Ascending aorta (tissue), 2 donors: ENCODE results near the gene TSHZ1. TPM values are rescaled to one million over a fixed set of nuclear protein-coding genes. Genes with fewer than 3 reads are reported as not detected.

Experiments used
- DNase-seq, 2 donors: peaks; one replicate each; pipeline ENCODE4 v3.0.0-alpha.2; 2019; ENCODE audit warnings: low spot score in 2 of 2
- H3K27ac ChIP-seq, 2 donors: fragments of 200-600 bp; sonication (generic); one replicate each; pipeline ENCODE4 v1.5.1; 2016 to 2017; ENCODE audit warnings: mild to moderate bottlenecking in 1 of 2
- H3K27me3 ChIP-seq: fragments of 200-600 bp; sonication (generic); one replicate; pipeline ENCODE4 v1.5.1; 2017
- H3K36me3 ChIP-seq, 2 donors: fragments of 200-600 bp; sonication (generic); one replicate each; pipeline ENCODE4 v1.5.1; 2016
- H3K4me1 ChIP-seq, 2 donors: fragments of 200-600 bp; sonication (generic); one replicate each; pipeline ENCODE4 v1.5.1; 2016 to 2017; ENCODE audit warnings: mild to moderate bottlenecking in 1 of 2
- H3K4me3 ChIP-seq, 2 donors: fragments of 200-600 bp; sonication (generic); one replicate each; pipeline ENCODE4 v1.5.1; 2016 to 2017; ENCODE audit warnings: mild to moderate bottlenecking in 1 of 2
- H3K9me3 ChIP-seq, 2 donors: fragments of 200-600 bp; sonication (generic); one replicate each; pipeline ENCODE4 v1.5.1; 2016
- intact Hi-C: fragments of 100-400 bp; cut with DNase I; formaldehyde crosslinking; loops from one replicate; pipeline ENCODE4 v1.15.1; 2023
- total RNA-seq: library from RNA; depleted of rRNA; stranded (reverse); fragments of >200 nt; gene quantifications from one replicate; pipeline ENCODE4 v1.1.0, GENCODE V29; 2016
- TF ChIP-seq, protein P1 (sequence below), 3 experiments: fragments of 200-600 bp in 2 of 3; fragments of 450-650 bp in 1 of 3; sonication (generic) in 2 of 3; IDR thresholded peaks; one replicate each; pipeline ENCODE4 v1.5.1; 2016 to 2019; ENCODE audit warnings: antibody characterized with exemption in 3 of 3, mild to moderate bottlenecking in 1 of 3, moderate library complexity in 1 of 3

The TSHZ1 gene
- total RNA-seq, 1 donor from 2014 or later = 13.3 TPM

DNA sequence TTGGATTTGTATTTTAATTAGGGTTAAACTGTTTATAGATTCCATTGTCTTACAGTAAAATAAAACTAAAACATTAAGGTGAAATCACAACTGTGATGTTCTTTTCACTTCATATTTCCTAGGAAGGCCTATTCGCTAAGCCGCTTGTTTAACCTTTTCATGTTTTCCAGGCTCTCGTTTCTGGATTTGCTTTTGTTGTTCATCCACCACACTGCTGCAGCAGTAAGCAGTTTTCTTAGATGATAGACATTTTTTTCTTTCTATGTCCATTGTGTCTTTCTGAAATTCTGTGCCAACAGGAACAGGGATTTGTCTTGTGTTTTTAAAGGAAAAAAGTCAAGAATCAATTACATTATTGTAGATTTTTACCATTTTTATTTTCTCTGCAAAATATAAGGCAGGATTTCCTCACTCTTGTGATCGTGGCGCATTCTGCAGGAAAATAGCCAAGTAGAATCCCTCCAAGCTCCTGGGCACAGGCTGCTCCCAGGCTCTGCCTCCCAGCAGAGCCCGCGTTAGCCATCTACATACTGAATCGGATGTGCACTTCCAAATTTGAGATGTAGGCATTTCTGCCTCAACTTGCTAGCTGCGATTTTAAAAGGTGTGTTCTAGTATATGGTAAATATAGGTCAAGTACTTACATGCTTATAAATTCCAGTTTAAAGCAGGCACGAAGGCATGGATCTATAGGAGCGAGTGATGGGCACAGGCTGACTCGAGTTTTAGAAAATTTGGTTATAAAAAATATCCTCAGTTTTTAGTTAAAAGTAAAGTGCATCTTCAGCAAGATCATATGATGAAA lies 10.2 kb downstream of the TSHZ1 start:
- TF ChIP-seq, protein P1, sequence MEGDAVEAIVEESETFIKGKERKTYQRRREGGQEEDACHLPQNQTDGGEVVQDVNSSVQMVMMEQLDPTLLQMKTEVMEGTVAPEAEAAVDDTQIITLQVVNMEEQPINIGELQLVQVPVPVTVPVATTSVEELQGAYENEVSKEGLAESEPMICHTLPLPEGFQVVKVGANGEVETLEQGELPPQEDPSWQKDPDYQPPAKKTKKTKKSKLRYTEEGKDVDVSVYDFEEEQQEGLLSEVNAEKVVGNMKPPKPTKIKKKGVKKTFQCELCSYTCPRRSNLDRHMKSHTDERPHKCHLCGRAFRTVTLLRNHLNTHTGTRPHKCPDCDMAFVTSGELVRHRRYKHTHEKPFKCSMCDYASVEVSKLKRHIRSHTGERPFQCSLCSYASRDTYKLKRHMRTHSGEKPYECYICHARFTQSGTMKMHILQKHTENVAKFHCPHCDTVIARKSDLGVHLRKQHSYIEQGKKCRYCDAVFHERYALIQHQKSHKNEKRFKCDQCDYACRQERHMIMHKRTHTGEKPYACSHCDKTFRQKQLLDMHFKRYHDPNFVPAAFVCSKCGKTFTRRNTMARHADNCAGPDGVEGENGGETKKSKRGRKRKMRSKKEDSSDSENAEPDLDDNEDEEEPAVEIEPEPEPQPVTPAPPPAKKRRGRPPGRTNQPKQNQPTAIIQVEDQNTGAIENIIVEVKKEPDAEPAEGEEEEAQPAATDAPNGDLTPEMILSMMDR (IDR thresholded peaks at IDR 0.05) = no peak
- Histone ChIP-seq H3K9me3 (no peaks in the 10 kb centered on the region), H3K27ac (peak overlapping the region in 1 of 2 donors; percentile 18), H3K36me3 (no peaks in the 10 kb centered on the region), H3K4me3 (no peak overlapping the region), H3K27me3 (no peaks in the 10 kb centered on the region), H3K4me1 (peaks cover 0 to 5% of the 10 kb centered on the region in 2 donors)
- intact Hi-C loops = no loop called here
- no peak for DNase-seq

DNA sequence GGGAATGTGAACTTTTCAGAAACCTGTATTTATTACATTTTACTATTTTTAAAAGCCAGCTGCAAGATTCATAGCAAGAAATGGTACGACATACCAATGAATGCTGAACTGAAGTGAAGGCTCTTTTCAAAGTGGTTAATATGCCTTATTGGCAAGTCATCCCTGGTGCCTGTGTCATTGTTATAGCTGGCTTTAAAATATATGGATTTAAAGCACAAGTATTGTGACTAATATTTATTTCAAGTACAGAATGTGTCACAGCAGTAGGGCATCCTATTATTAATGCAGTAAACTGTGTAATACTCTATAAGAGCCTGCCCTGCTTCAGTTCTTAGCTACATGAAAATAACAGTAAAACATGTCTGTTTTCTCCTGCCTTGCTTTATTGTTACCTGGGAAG lies 10.8 kb downstream of the TSHZ1 start:
- no peaks in the 10 kb centered on the region for H3K27me3 ChIP-seq
- TF ChIP-seq, protein P1 (IDR thresholded peaks at IDR 0.05) = no peak
- H3K4me1 ChIP-seq = peaks cover 0 to 3% of the 10 kb centered on the region in 2 donors
- no peaks in the 10 kb centered on the region for H3K9me3 ChIP-seq
- DNase-seq = no peak
- H3K27ac ChIP-seq = no peak overlapping the region
- intact Hi-C loops = no loop called here
- no peak overlapping the region for H3K4me3 ChIP-seq
- no peaks in the 10 kb centered on the region for H3K36me3 ChIP-seq

DNA sequence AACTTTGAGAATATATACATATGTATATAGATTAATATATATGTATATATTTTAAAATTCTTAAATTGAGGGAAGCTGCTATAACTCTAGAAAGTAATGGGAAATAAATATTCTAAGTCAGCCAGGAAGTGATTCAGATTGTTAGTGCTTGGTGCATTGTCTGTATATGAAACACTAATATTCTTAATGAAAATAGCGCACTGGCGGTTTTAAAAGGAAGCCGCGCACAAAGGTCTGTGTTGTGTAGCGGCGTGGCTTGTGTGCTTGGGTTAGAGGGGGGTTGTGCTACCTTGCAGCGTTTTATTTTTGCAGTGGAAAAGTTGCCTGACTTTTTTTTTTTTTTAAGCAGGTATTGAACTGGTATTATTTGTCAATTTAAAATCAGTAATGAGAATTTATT lies 11.3 kb downstream of the TSHZ1 start:
- no peaks in the 10 kb centered on the region for H3K36me3 ChIP-seq
- TF ChIP-seq, protein P1 (IDR thresholded peaks at IDR 0.05) = no peak
- H3K27ac ChIP-seq = no peak overlapping the region
- DNase-seq = no peak
- peaks cover 4% of the 10 kb centered on the region in 2 donors for H3K4me1 ChIP-seq
- H3K9me3 ChIP-seq = no peaks in the 10 kb centered on the region
- intact Hi-C loops = no loop called here
- no peaks in the 10 kb centered on the region for H3K27me3 ChIP-seq
- no peak overlapping the region for H3K4me3 ChIP-seq

DNA sequence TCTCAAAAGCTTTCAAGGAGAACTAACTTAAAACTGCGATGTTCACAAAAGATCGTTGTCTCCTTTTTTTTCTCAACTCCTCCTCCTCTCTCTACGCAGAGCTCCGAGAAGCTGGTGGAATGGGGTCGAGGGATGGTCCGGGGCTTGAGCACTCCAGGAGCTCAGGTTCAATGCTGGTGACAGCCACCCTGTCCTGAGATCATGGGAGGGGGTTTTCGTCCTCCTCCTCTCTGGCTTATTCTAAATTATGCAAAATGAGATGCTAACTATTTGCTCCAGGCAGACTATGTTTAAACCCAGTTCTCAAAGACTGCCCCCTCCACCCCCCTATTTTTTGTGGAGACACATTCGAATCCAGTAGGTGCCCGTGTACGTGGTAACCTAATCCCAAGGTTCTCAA lies 11.8 kb downstream of the TSHZ1 start:
- DNase-seq = no peak
- intact Hi-C loops = no loop called here
- H3K9me3 ChIP-seq = no peaks in the 10 kb centered on the region
- H3K27me3 ChIP-seq = no peaks in the 10 kb centered on the region
- H3K27ac ChIP-seq = no peak overlapping the region
- H3K4me1 ChIP-seq = peaks cover 4 to 9% of the 10 kb centered on the region in 2 donors
- H3K4me3 ChIP-seq = no peak overlapping the region
- TF ChIP-seq, protein P1 (IDR thresholded peaks at IDR 0.05) = no peak
- no peaks in the 10 kb centered on the region for H3K36me3 ChIP-seq

DNA sequence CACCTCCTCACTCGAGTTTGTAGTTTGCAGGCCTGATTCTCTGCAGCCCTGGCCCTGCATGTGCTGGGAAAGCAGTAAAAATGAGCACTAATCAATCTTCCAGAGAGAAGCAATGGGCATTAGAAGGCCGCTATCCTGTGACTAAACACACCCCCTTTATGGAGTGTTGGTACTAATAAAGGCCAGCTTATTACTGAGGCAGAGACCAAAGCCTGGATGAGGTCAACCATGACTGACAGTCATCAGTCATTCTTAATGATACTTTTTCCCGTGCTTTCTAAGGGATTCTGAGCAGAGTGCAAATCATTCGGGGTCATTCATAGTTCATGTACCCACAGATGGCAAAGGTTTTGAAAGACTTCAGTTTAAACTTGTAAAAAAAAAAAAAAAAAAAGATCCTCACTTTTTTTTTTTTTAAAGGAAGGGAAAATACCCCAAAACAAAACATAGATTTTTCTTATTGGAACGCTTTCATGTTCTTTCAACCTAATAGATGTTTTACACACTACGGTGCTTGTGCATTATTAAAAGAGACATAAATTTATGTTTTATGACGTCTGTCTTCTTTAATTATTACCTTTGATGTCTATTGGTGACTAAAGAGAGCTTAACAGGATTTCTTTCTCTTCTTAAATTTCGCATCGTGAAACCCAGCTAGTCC lies 13.2 kb downstream of the TSHZ1 start:
- TF ChIP-seq, protein P1 (IDR thresholded peaks at IDR 0.05) = no peak
- Histone ChIP-seq H3K36me3 (no peaks in the 10 kb centered on the region), H3K27ac (no peak overlapping the region), H3K4me1 (peaks cover 4 to 9% of the 10 kb centered on the region in 2 donors), H3K27me3 (no peaks in the 10 kb centered on the region), H3K9me3 (no peaks in the 10 kb centered on the region), H3K4me3 (no peak overlapping the region)
- intact Hi-C loops = no loop called here
- DNase-seq = no peak
